ENCODE data around the gene EVC2.

EVC2 gene

GRCh38 chr4:5713861-5714260 is 5.5 kb upstream of the EVC2 start:
- DNase-seq (ENCODE audit: low spot score): no peak

- DNase-seq (ENCODE audit: low spot score): no peak
Observed at GRCh38 chr4:5712931-5713330, 4.6 kb upstream of the EVC2 start.

DNA sequence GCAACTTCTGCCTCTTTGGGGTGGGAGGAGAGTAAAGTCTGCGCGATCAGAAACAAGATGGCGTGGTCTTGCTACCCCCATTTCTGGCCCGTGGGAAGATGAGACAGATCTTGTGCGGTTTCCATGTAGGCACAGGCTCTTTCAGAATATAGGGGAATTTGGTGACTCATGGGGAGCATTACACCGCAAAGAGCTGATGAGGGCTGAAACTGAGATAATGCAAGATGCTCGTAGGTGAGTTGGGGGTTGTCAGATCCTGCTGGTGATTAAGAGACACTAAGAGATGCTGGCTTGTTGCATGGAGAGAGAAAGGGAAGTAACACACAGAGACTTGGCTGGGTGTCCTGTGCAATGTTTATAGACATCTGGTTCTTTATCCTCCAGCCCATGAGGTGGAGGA is 4.2 kb upstream of the EVC2 start:
- DNase-seq (ENCODE audit: low spot score): no peak

- DNase-seq (ENCODE audit: low spot score): no peak
Observed at GRCh38 chr4:5711479-5712184, 3.3 kb upstream of the EVC2 start.

DNA sequence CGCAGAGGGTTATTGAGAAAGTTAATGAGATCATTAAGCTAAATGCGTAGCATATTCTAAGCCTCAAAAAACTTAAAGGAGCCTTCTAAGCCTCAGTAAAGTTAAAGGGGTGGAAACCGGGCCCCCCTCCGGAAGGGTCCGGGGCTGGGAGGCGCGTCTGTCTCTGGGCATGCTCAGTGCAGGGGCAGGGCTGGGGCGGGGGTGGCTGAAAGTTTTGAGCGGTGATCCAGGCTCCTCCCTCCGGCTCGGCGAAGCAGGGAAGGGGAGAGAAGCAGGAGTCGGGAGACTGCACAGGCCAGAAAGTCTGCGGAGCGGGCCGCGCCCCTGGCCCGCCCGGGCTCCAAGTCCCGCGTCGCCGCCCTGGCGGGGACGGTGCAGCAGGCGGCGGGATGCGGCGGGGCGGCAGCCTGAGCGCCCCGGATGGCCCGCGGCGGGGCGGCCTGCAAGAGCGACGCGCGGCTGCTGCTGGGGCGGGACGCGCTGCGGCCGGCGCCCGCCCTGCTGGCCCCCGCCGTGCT is 2.7 kb upstream of the EVC2 start, which contains the start of gene EVC:
Gene EVC (plus strand): TSS at position 241 of the 518 bp plus-strand sequence. CDS start 180 bp downstream, at position 421.
- no peak for DNase-seq (ENCODE audit: low spot score)

GRCh38 chr4:5710065-5710960 is 2.0 kb upstream of the EVC2 start:
- DNase-seq (ENCODE audit: low spot score): no peak

- DNase-seq (ENCODE audit: low spot score): no peak
Observed at GRCh38 chr4:5709207-5709575, 832 bp upstream of the EVC2 start.

- DNase-seq (ENCODE audit: low spot score): no peak
Observed at GRCh38 chr4:5707778-5708448, 446 bp downstream of the EVC2 start.

DNA sequence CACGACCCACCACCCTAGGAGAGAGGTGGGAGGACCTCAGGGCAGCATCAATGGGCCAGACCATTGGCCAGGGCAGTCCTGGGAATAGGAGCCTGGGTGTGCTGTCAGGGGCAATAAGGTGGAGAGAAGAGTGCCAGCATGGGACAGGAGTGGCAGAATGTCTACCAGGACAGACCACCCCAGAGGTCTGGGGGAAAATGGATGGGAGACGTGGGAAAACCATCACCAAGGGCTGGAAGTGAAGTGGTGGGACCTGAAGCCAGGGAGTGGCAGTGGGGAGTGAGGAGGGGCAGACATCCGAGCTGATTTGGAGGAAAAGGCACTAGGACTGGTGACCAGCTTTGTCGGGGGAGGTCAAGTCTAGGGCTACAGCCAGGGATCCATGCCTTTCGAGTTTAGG is 993 bp downstream of the EVC2 start:
- DNase-seq (ENCODE audit: low spot score): no peak

DNA sequence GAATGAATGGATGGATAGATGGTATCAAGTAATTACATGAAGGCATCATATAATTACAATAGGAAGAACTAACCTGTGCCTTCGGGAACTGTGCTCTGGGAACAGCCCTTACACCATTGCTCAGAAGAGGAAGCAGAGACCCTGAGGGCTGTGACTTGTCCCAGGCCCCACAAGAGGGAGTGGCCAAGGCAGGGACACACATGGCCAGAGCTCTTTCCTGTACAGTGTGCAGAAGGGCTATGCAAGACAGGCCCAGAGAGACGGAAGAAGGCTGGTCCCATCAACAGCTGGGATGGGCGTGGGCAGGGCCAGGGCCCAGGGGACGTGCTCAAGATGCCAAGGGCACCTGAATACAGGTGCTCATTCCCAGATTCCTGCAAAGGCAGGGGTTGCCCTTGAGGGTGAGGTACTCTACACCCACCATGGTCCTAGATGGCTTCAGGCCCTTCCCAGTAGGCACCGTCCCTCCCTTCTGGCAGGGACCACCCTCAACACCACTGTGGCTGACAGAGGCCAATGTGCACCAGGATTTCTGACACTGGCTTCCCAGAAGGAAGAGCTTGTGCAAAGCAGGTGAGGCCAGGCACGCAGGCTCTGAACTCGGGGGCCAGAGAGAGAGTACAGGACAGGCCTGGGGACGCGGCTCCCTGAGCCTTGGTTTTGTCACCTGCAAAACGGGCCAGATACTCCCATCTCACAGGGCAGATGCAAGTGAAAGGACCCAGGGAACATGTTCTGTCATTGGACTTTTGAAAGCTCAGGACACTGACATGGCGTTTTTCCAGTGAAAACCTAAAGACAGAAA is 1.7 kb downstream of the EVC2 start:
- no peak for DNase-seq (ENCODE audit: low spot score)

DNA sequence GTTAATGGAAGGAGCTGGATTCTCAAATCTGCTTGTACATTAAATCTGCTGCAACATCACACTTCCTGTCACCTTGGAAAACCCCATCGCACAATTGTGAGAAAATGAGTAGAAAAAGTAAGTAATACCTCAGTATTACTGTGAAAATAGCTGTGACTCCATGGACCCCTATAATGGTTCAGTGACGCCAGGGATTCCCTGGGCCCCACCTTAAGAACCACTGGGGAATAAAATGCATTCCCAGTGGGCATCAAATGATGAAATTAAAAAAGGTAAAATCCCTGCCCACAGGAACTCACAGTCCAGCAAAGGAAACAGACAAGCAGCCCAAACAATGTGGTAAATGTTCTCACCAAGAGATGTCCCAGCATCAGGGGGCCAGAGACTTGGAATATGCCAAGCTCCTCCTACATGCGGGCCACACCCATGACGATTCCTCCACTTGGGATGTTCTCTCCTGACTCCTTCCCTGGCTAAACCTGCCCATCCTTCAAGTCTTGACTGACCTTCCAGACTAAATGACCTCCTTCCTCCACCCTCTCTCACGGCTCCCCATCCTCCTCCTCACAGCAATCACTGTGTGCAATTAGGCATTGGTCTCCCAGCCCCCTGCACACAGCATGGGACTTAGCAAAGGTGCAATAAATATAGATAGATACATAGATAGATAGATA is 2.6 kb downstream of the EVC2 start:
- DNase-seq (ENCODE audit: low spot score): no peak

DNA sequence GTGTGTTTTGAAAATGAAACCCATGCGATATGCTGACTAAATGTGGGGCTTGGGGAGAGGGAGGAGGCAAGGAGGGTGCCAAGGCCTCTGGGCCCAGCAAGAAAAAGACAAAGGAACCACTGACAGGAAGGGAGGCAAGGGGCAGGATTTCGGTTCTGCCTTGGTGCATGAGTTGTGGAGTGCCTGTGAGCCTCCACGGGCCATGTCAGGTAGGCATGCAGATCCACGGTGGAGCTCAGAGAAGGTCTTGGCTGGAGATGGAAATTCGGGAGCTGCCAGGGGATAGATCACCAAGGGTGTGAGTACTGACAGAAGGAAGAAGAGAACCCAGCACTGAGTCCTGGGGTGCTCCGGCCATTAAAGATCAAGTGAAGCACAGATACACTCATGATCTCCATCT is 4.1 kb downstream of the EVC2 start:
- DNase-seq (ENCODE audit: low spot score): no peak

DNA sequence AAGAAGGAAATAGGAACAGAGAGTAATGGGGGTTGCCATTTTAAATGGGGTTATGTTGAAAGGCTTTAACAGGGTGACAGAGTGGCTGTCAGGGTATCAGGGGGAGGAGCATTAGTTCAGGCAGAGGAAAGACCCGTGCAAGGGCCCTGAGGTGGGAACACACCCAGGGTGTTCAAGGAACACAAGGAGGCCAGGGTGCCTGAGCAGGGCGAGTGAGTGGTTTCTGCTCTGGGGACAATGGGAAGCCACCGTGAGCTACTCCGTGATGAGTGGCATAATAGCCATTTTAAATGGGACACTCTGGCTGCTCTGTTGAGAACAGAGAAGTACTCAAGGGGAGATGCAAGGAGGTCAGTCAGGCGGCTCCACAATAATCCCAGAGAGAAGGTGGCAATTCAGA is 4.5 kb downstream of the EVC2 start:
- no peak for DNase-seq (ENCODE audit: low spot score)

- DNase-seq (ENCODE audit: low spot score): no peak
Observed at GRCh38 chr4:5701971-5702370, 6.4 kb downstream of the EVC2 start.

- DNase-seq (ENCODE audit: low spot score): no peak
Observed at GRCh38 chr4:5700459-5700858, 7.9 kb downstream of the EVC2 start.

DNA sequence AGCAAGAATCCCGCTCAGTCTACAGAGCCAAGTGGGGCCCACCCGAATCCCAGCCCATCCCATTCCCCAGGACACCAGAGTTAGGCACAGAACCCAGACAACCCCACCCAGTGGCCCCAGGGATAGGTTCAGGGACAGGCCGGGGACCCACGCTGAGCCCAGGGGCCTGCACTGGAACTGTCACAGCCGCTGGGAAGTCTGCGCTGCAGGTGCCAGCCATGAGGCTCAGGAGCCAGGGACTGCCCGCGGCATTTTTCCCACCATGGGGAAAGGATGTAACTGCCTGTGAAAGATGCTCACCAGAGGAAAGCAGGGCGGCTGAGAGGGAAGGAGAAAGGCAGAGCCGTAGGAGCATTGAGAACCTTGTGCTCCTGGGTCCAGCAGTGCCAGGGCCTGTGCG is 12.0 kb downstream of the EVC2 start:
- DNase-seq (ENCODE audit: low spot score): no peak

DNA sequence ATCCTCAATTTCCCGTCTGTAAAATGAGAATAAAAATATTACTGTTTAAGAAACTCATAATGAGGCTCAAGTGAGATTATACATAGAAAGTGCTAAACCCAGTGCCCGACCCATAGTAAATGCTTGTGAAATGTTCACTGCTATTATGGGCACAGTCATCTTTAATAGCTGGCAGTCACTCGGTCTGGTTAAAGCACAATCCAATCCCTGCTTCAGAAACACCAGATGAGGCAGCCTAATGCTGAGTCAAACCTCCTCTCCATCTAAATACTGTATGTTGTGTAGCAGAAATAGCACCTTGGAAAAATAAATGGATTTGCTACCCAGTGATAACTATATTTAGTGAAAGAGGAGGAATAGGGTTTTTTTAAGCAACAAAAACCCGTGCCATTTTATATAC is 14.5 kb downstream of the EVC2 start:
- DNase-seq (ENCODE audit: low spot score): peak; percentile 34

DNA sequence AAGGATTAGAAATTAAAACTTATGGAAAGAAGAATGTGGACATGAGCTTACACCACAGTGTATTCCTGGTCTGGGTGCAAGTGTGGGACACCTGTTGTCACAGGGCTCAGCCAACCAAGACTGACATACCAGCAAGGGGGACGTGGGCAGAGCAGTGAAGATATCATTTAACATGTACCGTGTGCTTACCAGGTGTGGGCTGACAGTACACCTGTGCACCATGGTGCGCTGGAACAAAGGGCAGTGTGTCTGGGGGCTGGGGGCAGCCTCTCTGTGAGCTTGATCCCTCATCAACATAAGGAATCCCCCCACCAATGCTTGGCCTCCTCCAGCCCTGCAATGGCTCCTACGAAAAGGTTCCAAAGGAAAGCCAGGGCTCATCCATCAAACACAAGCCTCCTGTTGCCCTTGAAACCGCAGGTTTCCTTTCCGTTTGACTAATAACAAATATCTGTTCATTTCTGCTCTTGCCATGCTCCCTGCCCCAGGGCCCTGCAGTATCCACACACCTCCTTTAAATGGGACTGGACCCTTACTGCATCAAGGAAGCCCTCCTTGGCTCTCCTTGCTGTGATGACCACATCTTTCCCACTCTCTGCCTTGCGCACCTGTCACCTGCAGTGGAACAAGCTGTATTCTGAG is 16.7 kb downstream of the EVC2 start:
- DNase-seq (ENCODE audit: low spot score): no peak

DNA sequence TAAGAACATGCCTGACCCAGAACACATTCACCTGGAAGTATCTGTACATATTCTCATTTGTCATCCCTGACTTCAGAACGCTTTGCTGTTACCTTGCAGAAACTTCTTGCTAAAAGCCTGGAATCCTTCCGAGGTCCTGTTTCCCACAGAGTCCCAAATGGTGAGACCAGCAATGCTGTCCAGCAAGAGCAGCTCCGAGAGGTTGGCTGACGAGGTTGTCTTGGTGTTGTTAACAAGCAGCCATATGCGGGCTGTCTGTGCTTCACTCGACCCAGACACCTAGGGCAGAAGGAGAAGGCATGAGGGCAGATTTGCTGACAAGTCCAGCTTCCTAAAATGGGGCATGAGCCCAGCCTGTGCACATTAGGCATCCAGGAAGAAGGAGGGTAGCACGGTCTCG is 19.3 kb downstream of the EVC2 start:
- DNase-seq (ENCODE audit: low spot score): no peak

GRCh38 chr4:5686338-5686737 is 22.0 kb downstream of the EVC2 start:
- no peak for DNase-seq (ENCODE audit: low spot score)

DNA sequence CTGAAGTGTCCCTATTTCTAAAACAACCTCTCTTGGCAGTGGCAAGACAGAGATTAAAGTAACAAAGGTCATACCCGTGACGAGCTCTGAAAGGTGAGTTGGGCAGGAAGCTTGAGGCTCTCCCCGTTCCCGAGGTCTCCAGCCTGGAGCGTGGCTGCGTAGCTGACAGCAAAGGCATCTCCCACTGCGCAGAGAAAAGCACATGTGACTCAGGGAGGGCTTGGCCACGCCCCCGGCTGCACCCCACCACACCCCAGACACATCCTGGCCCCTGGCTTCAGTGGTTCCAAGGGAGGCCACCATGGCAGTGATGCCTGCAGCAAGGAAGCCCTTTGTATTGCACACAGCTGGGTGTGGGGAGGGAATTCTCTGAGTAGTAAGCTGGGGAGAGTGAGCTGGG is 23.1 kb downstream of the EVC2 start:
- DNase-seq (ENCODE audit: low spot score): no peak

Data from RKO (cell line).